ENCODE data around the gene WDR54.
"Not testable (repeated sequence)": the region's sequence is repeated elsewhere in the genome, so short reads cannot be mapped to it uniquely, and the experiment has no call there.

WDR54 gene

GRCh38 chr2:74439803-74440377 lies 18.4 kb downstream of the WDR54 start:
- peaks cover 31% of the 10 kb centered on the region for H3K36me3 ChIP-seq (ENCODE audit: insufficient read depth, insufficient read length, low read length)
- no peaks in the 10 kb centered on the region for H3K9me3 ChIP-seq (ENCODE audit: insufficient read depth, low read length)
- H3K9ac ChIP-seq (ENCODE audit: insufficient read length, low read depth): peak overlapping the region; percentile 90
- DNase-seq (ENCODE audit: low read depth, low spot score): no peak
- H3K4me1 ChIP-seq (ENCODE audit: insufficient read depth, insufficient read length): peaks cover 9% of the 10 kb centered on the region
- H3K27me3 ChIP-seq (ENCODE audit: insufficient read depth, insufficient read length): no peaks in the 10 kb centered on the region
- TF ChIP-seq ZNF274 (IDR thresholded peaks at IDR 0.05; ENCODE audit: low read depth, low read length) (no peak), YY1 (IDR thresholded peaks at IDR 0.05; ENCODE audit: insufficient read depth, insufficient read length) (no peak), SUZ12 (IDR thresholded peaks at IDR 0.05; ENCODE audit: extremely low read depth, insufficient read depth, insufficient read length) (no peak)
- H3K4me3 ChIP-seq (ENCODE audit: insufficient read length, low read depth): peak overlapping the region; percentile 78

DNA sequence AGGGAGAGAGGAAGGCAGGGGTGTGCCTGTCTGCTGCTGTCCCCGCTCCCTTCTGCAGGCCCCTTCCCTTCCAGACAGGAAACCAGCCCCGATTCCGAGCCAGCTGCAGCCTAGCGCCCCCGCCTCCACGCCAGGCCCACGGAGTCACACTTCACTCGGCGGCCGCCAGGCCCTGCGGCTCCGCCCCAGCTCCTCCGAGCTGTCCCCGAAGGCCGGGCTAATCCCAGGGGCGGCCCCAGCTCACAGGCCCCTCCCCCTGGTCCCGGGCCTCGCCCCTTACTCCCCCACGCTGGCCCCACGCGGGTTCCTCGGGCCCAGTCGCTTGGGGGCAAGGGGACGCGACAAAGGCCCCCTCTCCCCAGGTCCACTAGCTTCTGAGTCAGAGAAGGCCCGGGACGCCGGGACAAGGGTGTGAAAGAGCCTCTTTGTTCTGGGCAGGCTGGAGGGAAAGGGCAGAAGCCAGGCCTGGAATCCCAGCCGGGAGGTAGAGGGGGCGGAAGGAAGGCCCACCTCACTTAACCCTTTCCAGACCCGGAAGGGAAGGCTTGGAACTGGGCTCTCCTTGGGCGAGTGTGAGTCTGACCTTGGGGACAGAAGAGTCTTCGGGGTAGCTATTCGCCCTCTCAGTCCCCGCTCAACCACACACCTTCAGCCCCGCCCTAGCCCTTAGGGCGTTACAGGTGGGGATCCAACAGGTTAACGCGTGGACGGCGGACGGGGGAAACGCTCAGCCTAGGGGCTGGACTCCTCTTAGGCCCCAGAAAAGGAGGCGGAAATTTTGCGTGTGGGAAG lies 19.0 kb downstream of the WDR54 start:
- TF ChIP-seq SUZ12 (IDR thresholded peaks at IDR 0.05; ENCODE audit: extremely low read depth, insufficient read depth, insufficient read length) (no peak), ZNF274 (IDR thresholded peaks at IDR 0.05; ENCODE audit: low read depth, low read length) (no peak), YY1 (IDR thresholded peaks at IDR 0.05; ENCODE audit: insufficient read depth, insufficient read length) (no peak)
- H3K9ac ChIP-seq (ENCODE audit: insufficient read length, low read depth): peak overlapping the region; percentile 90
- H3K27me3 ChIP-seq (ENCODE audit: insufficient read depth, insufficient read length): no peaks in the 10 kb centered on the region
- peaks cover 29% of the 10 kb centered on the region for H3K36me3 ChIP-seq (ENCODE audit: insufficient read depth, insufficient read length, low read length)
- H3K4me1 ChIP-seq (ENCODE audit: insufficient read depth, insufficient read length): peaks cover 9% of the 10 kb centered on the region
- peak overlapping the region; percentile 78 for H3K4me3 ChIP-seq (ENCODE audit: insufficient read length, low read depth)
- DNase-seq (ENCODE audit: low read depth, low spot score): no peak
- no peaks in the 10 kb centered on the region for H3K9me3 ChIP-seq (ENCODE audit: insufficient read depth, low read length)

GRCh38 chr2:74441170-74441689 lies 19.7 kb downstream of the WDR54 start:
- no peak for DNase-seq (ENCODE audit: low read depth, low spot score)
- Histone ChIP-seq H3K9ac (ENCODE audit: insufficient read length, low read depth) (peak overlapping the region; percentile 90), H3K36me3 (ENCODE audit: insufficient read depth, insufficient read length, low read length) (peaks cover 23% of the 10 kb centered on the region)

DNA sequence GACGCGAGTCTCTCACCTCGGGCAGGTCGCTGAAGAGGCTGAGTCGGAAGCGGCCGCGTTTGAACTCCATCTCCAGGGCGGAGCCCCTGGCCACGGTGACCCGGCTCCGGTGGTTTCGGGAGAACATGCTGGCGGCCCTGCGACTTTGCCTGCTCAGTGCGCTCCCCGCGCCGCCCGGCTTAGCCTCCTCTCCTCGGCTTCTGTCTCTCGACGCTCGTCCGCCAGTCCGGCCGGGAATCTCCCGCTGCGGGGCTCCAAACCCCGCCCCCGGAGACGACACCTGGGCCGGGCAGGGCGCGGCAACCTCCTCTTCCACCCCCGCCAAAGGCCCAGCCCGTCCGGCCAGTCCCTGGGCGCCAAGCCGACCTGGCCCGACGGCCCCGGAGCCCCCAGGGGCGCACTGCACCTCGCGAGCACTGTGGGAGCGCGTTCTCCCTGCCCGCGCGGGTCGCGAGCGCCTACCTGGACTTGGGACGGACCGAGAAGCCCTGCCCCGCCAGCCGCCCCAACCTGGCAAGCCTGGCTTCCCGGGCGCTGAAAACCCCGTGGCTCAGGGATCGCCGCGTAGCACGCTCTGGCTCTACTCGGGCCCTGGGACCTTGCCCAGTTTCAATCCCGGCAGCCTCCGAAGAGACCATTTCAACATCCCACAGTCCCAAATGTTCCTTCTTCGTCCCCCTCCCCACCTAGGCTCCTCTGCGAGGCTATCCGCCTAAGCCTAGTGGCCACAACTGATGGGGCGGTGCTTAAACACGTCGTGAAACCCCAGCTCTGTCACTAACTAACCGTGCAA lies 20.4 kb downstream of the WDR54 start, which contains the start of gene RTKN:
RTKN (minus strand) TSS at position 248 of the 793 bp plus-strand sequence; CDS start at position 127, 121 bp downstream.
- H3K9me3 ChIP-seq (ENCODE audit: insufficient read depth, low read length): no peaks in the 10 kb centered on the region
- H3K4me1 ChIP-seq (ENCODE audit: insufficient read depth, insufficient read length): peaks cover 9% of the 10 kb centered on the region
- H3K9ac ChIP-seq (ENCODE audit: insufficient read length, low read depth): peak within 1 kb of the TSS; percentile 90
- no peak for DNase-seq (ENCODE audit: low read depth, low spot score)
- H3K27me3 ChIP-seq (ENCODE audit: insufficient read depth, insufficient read length): no peaks in the 10 kb centered on the region
- H3K4me3 ChIP-seq (ENCODE audit: insufficient read length, low read depth): peak within 1 kb of the TSS; percentile 78
- peaks cover 16% of the 10 kb centered on the region for H3K36me3 ChIP-seq (ENCODE audit: insufficient read depth, insufficient read length, low read length)
- TF ChIP-seq SUZ12 (IDR thresholded peaks at IDR 0.05; ENCODE audit: extremely low read depth, insufficient read depth, insufficient read length): no peak
- TF ChIP-seq YY1 (IDR thresholded peaks at IDR 0.05; ENCODE audit: insufficient read depth, insufficient read length): no peak
- no peak for TF ChIP-seq ZNF274 (IDR thresholded peaks at IDR 0.05; ENCODE audit: low read depth, low read length)

More at GRCh38 chr2:74441170-74441689, 19.7 kb downstream of the WDR54 start:
- Histone ChIP-seq H3K9me3 (ENCODE audit: insufficient read depth, low read length) (no peaks in the 10 kb centered on the region), H3K4me1 (ENCODE audit: insufficient read depth, insufficient read length) (peaks cover 9% of the 10 kb centered on the region), H3K27me3 (ENCODE audit: insufficient read depth, insufficient read length) (no peaks in the 10 kb centered on the region), H3K4me3 (ENCODE audit: insufficient read length, low read depth) (peak overlapping the region; percentile 78)
- TF ChIP-seq ZNF274 (IDR thresholded peaks at IDR 0.05; ENCODE audit: low read depth, low read length): no peak
- no peak for TF ChIP-seq YY1 (IDR thresholded peaks at IDR 0.05; ENCODE audit: insufficient read depth, insufficient read length)
- TF ChIP-seq SUZ12 (IDR thresholded peaks at IDR 0.05; ENCODE audit: extremely low read depth, insufficient read depth, insufficient read length): no peak

DNA sequence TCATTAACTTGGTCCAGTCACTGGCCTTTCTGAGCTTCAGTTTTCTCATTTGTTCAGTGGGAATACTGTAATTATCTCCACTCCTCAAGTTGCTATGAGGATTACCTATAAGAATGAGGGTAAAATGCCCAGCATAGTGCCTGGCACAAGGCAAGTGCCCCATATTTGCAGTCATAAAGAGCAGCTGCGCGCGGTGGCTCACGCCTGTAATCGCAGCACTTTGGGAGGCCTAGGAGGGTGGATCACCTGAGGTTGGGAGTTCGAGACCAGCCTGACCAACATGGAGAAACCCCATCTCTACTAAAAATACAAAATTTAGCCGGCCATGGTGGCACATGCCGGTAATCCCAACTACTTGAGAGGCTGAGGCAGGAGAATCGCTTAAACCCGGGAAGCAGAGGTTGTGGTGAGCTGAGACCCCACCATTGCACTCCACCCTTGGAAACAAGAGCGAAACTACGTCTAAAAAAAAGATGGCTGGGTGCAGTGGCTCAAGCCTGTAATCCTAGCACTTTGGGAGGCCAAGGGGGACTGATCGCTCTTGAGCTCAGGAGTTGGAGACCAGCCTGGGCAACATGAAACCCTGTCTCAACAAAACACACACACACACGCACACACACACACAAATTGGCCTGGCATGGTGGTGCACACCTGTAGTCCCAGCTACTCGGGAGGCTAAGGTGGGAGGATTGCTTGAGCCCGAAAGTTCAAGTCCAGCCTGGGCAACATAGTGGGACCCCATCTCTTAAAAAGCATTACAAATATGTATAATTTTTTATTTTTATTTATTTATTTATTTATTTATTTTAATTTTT lies 21.2 kb downstream of the WDR54 start:
- H3K9me3 ChIP-seq (ENCODE audit: insufficient read depth, low read length); H3K4me1 ChIP-seq (ENCODE audit: insufficient read depth, insufficient read length); DNase-seq (ENCODE audit: low read depth, low spot score); H3K27me3 ChIP-seq (ENCODE audit: insufficient read depth, insufficient read length): not testable (repeated sequence)
- Histone ChIP-seq H3K9ac (ENCODE audit: insufficient read length, low read depth) (peak overlapping the region; percentile 90), H3K4me3 (ENCODE audit: insufficient read length, low read depth) (peak overlapping the region; percentile 78), H3K36me3 (ENCODE audit: insufficient read depth, insufficient read length, low read length) (peaks cover 15% of the 10 kb centered on the region)

GRCh38 chr2:74444498-74445318 lies 23.2 kb downstream of the WDR54 start:
- DNase-seq (ENCODE audit: low read depth, low spot score): no peak
- no peak overlapping the region for H3K9ac ChIP-seq (ENCODE audit: insufficient read length, low read depth)
- no peak overlapping the region for H3K4me3 ChIP-seq (ENCODE audit: insufficient read length, low read depth)
- TF ChIP-seq ZNF274 (IDR thresholded peaks at IDR 0.05; ENCODE audit: low read depth, low read length) (no peak), SUZ12 (IDR thresholded peaks at IDR 0.05; ENCODE audit: extremely low read depth, insufficient read depth, insufficient read length) (no peak), YY1 (IDR thresholded peaks at IDR 0.05; ENCODE audit: insufficient read depth, insufficient read length) (no peak)
- H3K9me3 ChIP-seq (ENCODE audit: insufficient read depth, low read length): no peaks in the 10 kb centered on the region
- no peaks in the 10 kb centered on the region for H3K27me3 ChIP-seq (ENCODE audit: insufficient read depth, insufficient read length)
- no peaks in the 10 kb centered on the region for H3K36me3 ChIP-seq (ENCODE audit: insufficient read depth, insufficient read length, low read length)
- no peaks in the 10 kb centered on the region for H3K4me1 ChIP-seq (ENCODE audit: insufficient read depth, insufficient read length)

Data from NT2/D1 (cell line).